Measurements from ENCODE around the gene ARL11. TPM values are rescaled to one million over a fixed set of nuclear protein-coding genes. Genes with fewer than 3 reads are reported as not detected.
"Not testable (repeated sequence)": the region's sequence is repeated elsewhere in the genome, so short reads cannot be mapped to it uniquely, and the experiment has no call there.

ARL11 gene
- total and polyA plus RNA-seq, 7 donors = 0.09 to 0.71 (median 0.14) TPM

DNA sequence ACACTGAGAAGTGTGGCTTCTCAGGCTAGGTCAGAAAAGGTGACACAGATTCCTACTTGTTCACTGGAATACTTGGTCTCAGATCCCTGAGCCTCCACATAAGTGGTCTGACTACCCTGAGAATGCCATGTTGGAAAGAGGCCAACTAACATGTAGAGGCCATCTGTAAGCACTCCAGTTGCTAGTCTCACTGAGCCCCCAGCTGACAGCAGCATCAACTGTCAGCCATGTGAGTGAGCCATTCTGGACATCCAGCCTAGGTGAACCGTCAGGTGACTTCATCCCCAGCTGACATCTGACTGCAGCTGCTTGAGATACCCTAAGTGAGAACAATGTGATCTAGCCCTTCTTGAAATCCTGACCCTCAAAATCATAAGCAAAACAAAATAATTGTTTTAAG lies 18.1 kb upstream of the ARL11 start:
- ATAC-seq (no peak), DNase-seq (no peak)
- Histone ChIP-seq H3K4me3 (no peak overlapping the region), H3K27me3 (ENCODE audit: insufficient read depth in 3 of 3, low read length in 2 of 3) (no peaks in the 10 kb centered on the region), H3K9me3 (no peaks in the 10 kb centered on the region), H3K36me3 (ENCODE audit: insufficient read depth in 1 of 2, low read depth in 1 of 2) (no peaks in the 10 kb centered on the region), H3K27ac (no peak overlapping the region), H3K4me1 (no peaks in the 10 kb centered on the region)
- 76 to 91% (median 87%) methylated on average over 1 of the region's 1 CpG for WGBS, 3 donors
- TF ChIP-seq, protein P1, sequence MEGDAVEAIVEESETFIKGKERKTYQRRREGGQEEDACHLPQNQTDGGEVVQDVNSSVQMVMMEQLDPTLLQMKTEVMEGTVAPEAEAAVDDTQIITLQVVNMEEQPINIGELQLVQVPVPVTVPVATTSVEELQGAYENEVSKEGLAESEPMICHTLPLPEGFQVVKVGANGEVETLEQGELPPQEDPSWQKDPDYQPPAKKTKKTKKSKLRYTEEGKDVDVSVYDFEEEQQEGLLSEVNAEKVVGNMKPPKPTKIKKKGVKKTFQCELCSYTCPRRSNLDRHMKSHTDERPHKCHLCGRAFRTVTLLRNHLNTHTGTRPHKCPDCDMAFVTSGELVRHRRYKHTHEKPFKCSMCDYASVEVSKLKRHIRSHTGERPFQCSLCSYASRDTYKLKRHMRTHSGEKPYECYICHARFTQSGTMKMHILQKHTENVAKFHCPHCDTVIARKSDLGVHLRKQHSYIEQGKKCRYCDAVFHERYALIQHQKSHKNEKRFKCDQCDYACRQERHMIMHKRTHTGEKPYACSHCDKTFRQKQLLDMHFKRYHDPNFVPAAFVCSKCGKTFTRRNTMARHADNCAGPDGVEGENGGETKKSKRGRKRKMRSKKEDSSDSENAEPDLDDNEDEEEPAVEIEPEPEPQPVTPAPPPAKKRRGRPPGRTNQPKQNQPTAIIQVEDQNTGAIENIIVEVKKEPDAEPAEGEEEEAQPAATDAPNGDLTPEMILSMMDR (IDR thresholded peaks at IDR 0.05) = no peak
- intact Hi-C loops (cut with DNase I) = no loop called here

DNA sequence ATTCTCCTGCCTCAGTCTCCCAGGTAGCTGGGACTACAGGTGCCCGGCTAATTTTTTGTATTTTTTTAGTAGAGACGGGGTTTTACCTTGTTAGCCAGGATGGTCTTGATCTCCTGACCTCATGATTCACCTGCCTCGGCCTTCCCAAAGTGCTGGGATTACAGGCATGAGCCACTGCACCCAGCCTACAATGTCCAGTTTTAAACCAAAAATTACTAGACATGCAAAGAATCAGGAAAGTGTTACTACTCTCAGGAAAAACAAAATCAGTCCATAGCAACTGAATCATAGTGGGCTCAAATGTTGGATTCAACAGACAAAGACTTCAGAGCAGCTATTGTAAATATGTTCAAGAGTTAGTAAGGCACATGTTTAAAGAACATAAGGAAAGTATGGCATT lies 16.3 kb upstream of the ARL11 start:
- H3K36me3 ChIP-seq (ENCODE audit: insufficient read depth in 1 of 2, low read depth in 1 of 2); H3K4me1 ChIP-seq; H3K9me3 ChIP-seq; H3K27me3 ChIP-seq (ENCODE audit: insufficient read depth in 3 of 3, low read length in 2 of 3); H3K4me3 ChIP-seq; intact Hi-C loops (cut with DNase I); H3K27ac ChIP-seq; ATAC-seq; DNase-seq: not testable (repeated sequence)
- 93 to 98% (median 95%) methylated on average over 3 of the region's 3 CpGs for WGBS, 3 donors

DNA sequence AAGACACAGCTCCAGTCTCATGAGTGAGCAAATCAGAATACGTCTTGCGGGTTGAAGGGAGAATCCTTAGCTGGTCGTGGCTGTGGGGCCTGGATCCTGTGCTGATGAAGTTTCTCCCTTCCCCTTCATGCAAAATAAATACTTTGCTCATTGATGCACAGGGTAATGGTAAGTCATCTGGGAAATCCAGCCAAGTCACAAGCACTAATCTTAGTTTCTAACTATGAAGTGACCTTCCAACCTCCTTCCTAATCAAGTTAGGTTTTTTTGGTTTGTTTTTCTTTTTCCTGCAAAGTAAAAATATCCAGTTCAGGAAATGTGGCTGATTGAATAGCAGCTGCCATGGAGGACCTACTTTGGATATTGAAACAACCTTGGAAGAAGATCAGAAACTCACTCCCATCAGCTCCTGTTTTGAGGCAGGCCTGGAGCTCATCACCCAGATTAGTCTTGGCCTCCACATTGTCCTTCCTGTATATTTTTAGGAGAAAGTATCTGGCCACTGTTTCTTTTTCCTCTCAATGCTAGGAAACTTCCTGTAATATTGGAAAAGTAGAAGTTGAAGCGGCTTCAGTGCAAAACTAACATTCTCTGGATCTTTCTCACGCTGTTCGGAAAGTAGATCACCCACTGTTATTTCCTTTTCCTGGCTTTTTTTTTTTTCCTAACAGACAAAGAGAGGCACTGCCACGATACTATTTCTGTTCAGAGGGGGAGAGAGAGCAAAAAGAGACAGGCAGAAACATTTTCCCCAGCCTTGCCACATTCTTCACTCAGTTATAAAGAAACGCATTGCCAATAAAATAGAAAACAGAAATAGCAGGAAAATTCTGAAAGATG lies 12.3 kb upstream of the ARL11 start:
- Histone ChIP-seq H3K9me3 (no peaks in the 10 kb centered on the region), H3K4me1 (no peaks in the 10 kb centered on the region), H3K27ac (no peak overlapping the region), H3K27me3 (ENCODE audit: insufficient read depth in 3 of 3, low read length in 2 of 3) (no peaks in the 10 kb centered on the region), H3K4me3 (no peak overlapping the region), H3K36me3 (ENCODE audit: insufficient read depth in 1 of 2, low read depth in 1 of 2) (no peaks in the 10 kb centered on the region)
- WGBS, 3 donors = 59 to 69% (median 64%) methylated on average over 8 of the region's 8 CpGs
- DNase-seq (no peak), ATAC-seq (no peak)
- intact Hi-C loops (cut with DNase I) = no loop called here
- TF ChIP-seq, protein P1 (IDR thresholded peaks at IDR 0.05) = no peak

DNA sequence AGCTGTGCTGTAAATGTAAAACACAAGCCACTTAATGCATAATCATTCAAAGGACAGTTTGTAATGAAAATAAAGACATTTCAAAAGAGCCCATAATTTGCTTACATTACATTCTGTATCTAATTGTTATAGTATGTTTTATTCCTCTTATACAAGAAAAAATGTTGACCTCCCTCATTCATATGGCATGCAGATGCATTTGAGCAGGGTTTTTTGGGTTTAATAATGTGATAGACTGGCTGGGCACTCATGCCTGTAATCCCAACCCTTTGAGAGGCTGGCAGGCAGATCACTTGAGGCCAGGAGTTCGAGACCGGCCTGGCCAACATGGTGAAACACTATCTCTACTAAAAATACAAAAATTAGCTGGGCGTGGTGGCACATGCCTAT lies 11.6 kb upstream of the ARL11 start:
- no peaks in the 10 kb centered on the region for H3K36me3 ChIP-seq (ENCODE audit: insufficient read depth in 1 of 2, low read depth in 1 of 2)
- intact Hi-C loops (cut with DNase I) = no loop called here
- DNase-seq (no peak), ATAC-seq (no peak)
- no peaks in the 10 kb centered on the region for H3K27me3 ChIP-seq (ENCODE audit: insufficient read depth in 3 of 3, low read length in 2 of 3)
- TF ChIP-seq, protein P1 (IDR thresholded peaks at IDR 0.05) = no peak
- no peak overlapping the region for H3K27ac ChIP-seq
- no peak overlapping the region for H3K4me3 ChIP-seq
- WGBS, 3 donors = 72 to 93% (median 75%) methylated on average over 3 of the region's 3 CpGs
- H3K4me1 ChIP-seq = no peaks in the 10 kb centered on the region
- no peaks in the 10 kb centered on the region for H3K9me3 ChIP-seq

DNA sequence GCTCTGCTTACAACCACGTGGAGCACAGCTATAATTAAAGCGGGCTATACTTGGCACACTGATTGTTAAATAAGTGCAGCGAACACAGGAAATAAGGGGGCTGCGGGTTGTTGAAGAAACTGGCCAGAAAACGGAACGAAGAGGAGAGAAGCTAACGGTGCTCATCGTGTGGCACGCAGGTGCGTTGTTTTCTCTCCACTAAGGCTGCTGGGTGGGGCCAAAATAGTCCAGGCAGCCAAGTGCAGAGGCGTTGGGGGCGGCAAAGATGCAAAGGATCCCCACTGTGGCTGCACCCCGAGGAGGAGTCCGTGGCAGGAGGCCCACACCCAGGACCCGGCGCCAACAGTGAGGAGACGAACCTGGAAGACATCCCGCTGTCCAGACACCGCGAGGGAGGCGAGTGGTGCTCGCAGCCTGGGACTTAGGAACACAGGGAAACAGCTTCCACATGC lies 8.1 kb upstream of the ARL11 start:
- Histone ChIP-seq H3K9me3 (no peaks in the 10 kb centered on the region), H3K27ac (no peak overlapping the region), H3K27me3 (ENCODE audit: insufficient read depth in 3 of 3, low read length in 2 of 3) (peaks cover 0 to 1% (median 0%) of the 10 kb centered on the region in 3 donors), H3K4me3 (no peak overlapping the region), H3K4me1 (no peaks in the 10 kb centered on the region), H3K36me3 (ENCODE audit: insufficient read depth in 1 of 2, low read depth in 1 of 2) (no peaks in the 10 kb centered on the region)
- no peak for ATAC-seq
- WGBS, 3 donors = 51 to 76% (median 62%) methylated on average over 22 of the region's 22 CpGs
- intact Hi-C loops (cut with DNase I) = no loop called here
- DNase-seq = no peak
- TF ChIP-seq, protein P1 (IDR thresholded peaks at IDR 0.05) = no peak
